Measurements from ENCODE around the gene INS. TPM values are rescaled to one million over a fixed set of nuclear protein-coding genes. Genes with fewer than 3 reads are reported as not detected.
"Not testable (repeated sequence)": the region's sequence is repeated elsewhere in the genome, so short reads cannot be mapped to it uniquely, and the experiment has no call there.

The INS gene
- total RNA-seq, 4 donors from 2014 or later = not detected

- TF ChIP-seq EP300 (IDR thresholded peaks at IDR 0.05) (no peak), POLR2A (IDR thresholded peaks at IDR 0.05) (no peak)
- WGBS, 2 donors (ENCODE audit: low coverage in 1 of 2) = 93% methylated on average over 3 of the region's 11 CpGs; no CpG with 5 or more reads in 1 of the 2 donors
- no peak for ATAC-seq
Observed at GRCh38 chr11:2180789-2181370, 19.9 kb upstream of the INS start.

DNA sequence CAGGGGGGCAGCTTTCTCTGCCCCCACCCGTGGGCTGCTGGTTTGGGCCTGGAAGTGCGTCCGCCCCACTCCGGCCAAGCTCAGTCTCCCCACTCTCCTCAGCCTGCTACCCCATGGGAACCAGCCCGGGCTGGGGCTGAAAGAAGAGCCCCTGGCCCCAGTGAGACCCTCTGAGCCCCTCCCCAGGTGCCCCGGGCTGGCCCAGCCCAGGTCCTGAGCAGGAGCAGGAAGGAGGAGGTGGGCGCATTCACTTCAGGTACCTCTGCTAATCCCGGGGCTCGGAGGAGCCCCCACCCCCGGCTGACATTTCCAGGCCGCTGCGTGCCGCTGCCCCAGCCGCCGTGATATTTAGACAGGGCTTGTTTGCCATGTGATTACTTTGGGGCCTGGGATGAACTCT, 19.3 kb upstream of the INS start:
- ATAC-seq = no peak
- no CpG with 5 or more reads among the region's 15 CpGs for WGBS, 2 donors (ENCODE audit: low coverage in 1 of 2)
- H3K27me3 ChIP-seq = peaks cover 73% of the 10 kb centered on the region
- no peaks in the 10 kb centered on the region for H3K9me3 ChIP-seq
- no peak overlapping the region for H3K4me3 ChIP-seq
- no peak overlapping the region for H3K27ac ChIP-seq
- no peaks in the 10 kb centered on the region for H3K4me1 ChIP-seq
- no peaks in the 10 kb centered on the region for H3K36me3 ChIP-seq
- no peak for TF ChIP-seq EP300 (IDR thresholded peaks at IDR 0.05)
- TF ChIP-seq, protein P1, sequence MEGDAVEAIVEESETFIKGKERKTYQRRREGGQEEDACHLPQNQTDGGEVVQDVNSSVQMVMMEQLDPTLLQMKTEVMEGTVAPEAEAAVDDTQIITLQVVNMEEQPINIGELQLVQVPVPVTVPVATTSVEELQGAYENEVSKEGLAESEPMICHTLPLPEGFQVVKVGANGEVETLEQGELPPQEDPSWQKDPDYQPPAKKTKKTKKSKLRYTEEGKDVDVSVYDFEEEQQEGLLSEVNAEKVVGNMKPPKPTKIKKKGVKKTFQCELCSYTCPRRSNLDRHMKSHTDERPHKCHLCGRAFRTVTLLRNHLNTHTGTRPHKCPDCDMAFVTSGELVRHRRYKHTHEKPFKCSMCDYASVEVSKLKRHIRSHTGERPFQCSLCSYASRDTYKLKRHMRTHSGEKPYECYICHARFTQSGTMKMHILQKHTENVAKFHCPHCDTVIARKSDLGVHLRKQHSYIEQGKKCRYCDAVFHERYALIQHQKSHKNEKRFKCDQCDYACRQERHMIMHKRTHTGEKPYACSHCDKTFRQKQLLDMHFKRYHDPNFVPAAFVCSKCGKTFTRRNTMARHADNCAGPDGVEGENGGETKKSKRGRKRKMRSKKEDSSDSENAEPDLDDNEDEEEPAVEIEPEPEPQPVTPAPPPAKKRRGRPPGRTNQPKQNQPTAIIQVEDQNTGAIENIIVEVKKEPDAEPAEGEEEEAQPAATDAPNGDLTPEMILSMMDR (IDR thresholded peaks at IDR 0.05) = no peak
- TF ChIP-seq POLR2AphosphoS5 (IDR thresholded peaks at IDR 0.05) = no peak
- no peak for TF ChIP-seq POLR2A (IDR thresholded peaks at IDR 0.05)

More at GRCh38 chr11:2180789-2181370, 19.9 kb upstream of the INS start:
- Histone ChIP-seq H3K27ac (no peak overlapping the region), H3K27me3 (peaks cover 78% of the 10 kb centered on the region), H3K36me3 (no peaks in the 10 kb centered on the region), H3K4me1 (no peaks in the 10 kb centered on the region), H3K4me3 (no peak overlapping the region), H3K9me3 (no peaks in the 10 kb centered on the region)

- Histone ChIP-seq H3K27me3 (peaks cover 65% of the 10 kb centered on the region), H3K36me3 (no peaks in the 10 kb centered on the region), H3K9me3 (no peaks in the 10 kb centered on the region), H3K4me3 (no peak overlapping the region), H3K27ac (no peak overlapping the region), H3K4me1 (no peaks in the 10 kb centered on the region)
- ATAC-seq = no peak
- 50% methylated on average over 2 of the region's 10 CpGs; no CpG with 5 or more reads in 1 of the 2 donors for WGBS, 2 donors (ENCODE audit: low coverage in 1 of 2)
- TF ChIP-seq, protein P1 (IDR thresholded peaks at IDR 0.05) = no peak
- TF ChIP-seq EP300 (IDR thresholded peaks at IDR 0.05) (no peak), POLR2AphosphoS5 (IDR thresholded peaks at IDR 0.05) (no peak), POLR2A (IDR thresholded peaks at IDR 0.05) (no peak)
Observed at GRCh38 chr11:2179516-2179915, 18.5 kb upstream of the INS start.

DNA sequence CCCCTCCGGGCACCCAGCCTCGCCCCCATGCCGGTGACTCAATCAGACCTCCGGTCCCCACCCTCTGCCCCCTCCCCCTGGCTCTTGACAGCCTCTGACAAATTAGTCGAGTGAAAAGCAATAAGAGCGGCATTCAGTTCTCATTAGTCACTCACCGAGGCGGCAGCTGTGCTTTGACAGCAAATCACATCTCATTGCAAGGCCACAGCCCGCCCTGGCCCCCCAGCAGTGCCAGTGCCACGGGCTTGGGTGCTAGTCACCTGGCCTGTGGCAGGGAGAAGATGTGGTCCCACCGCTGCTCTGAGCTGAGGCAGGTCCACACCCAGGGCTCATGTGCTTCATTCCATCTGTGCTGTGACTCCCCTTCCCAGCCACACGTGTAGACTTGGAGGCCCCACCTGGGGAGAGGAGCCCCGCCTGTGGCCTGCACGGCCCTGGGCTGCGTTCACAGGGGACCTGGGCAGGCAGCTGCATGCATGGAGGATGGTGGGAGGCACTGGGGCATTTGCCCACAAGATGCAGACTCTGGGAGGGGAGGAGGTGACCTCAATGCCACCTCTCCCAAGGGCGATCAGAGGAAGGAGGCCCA, 18.0 kb upstream of the INS start:
- H3K27me3 ChIP-seq = peaks cover 65% of the 10 kb centered on the region
- no peak overlapping the region for H3K27ac ChIP-seq
- TF ChIP-seq, protein P1 (IDR thresholded peaks at IDR 0.05) = no peak
- TF ChIP-seq POLR2AphosphoS5 (IDR thresholded peaks at IDR 0.05) (no peak), EP300 (IDR thresholded peaks at IDR 0.05) (no peak), POLR2A (IDR thresholded peaks at IDR 0.05) (no peak)
- H3K9me3 ChIP-seq = no peaks in the 10 kb centered on the region
- WGBS, 2 donors (ENCODE audit: low coverage in 1 of 2) = no CpG with 5 or more reads among the region's 16 CpGs
- no peak overlapping the region for H3K4me3 ChIP-seq
- no peaks in the 10 kb centered on the region for H3K4me1 ChIP-seq
- no peaks in the 10 kb centered on the region for H3K36me3 ChIP-seq
- no peak for ATAC-seq

DNA sequence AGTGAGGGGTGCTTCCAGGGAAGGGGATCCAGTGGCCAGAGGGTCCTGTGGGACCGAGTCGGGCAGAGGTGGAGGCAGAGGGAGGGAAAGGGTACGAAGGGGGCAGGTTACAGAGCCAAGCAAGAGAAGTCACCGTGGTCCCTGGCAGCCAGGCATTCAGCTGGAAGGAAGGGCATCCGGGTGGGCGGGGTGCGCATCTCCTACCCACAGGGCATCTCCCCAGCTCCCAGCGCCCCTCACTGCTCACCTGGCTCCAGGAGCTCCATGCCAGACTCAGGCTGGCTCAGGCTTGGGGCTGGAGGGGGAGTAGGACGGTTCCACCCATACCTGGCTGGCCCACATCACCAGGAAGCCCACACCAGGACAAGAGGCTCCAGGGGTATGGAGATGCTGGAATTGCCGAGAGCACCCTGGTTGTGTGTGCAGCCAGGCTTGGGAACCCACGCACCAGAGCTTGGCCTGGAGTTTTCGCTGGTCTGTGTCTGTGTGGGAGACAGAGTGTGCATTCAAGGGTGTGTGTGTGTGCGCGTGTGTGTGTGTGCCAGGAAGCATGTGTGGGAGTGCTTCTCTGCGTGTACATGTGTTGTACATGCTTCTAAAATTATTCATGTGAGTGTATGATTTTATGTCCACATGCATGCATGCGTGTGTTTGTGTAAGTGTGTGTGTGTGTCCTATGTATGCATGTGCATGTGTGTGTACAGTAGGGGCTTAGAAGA, 17.2 kb upstream of the INS start:
- not testable (repeated sequence) for H3K27ac ChIP-seq, H3K4me3 ChIP-seq, H3K9me3 ChIP-seq, H3K4me1 ChIP-seq, ATAC-seq, H3K36me3 ChIP-seq
- peaks cover 71% of the 10 kb centered on the region for H3K27me3 ChIP-seq
- WGBS, 2 donors (ENCODE audit: low coverage in 1 of 2) = 39 to 83% methylated on average over 1 to 3 of the region's 16 CpGs
